Measurements from ENCODE around the gene UBTF.
"Not testable (repeated sequence)": the region's sequence is repeated elsewhere in the genome, so short reads cannot be mapped to it uniquely, and the experiment has no call there.

The UBTF gene

DNA sequence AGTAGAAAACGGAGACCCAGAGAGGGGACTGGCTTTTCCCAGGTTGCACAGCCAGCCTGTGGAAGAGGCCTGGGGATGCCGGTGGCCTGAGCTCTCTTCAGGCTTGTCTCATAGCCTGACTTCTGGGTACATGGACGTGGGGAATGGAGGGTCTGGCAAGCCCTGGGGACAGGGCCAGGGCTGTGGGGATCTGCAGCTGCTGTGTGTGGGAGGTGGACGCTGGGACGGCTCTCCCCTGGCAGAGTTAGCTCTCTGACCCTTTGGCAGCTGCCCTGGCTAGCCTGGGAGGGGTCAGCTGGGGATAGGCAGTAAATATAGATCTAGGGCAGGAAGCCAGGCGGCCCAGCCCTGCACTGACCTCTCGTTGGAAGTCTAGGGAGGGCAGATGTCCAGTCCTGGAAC, 28.0 kb upstream of the UBTF start:
- Histone ChIP-seq H2AFZ (ENCODE audit: low read length) (no peak overlapping the region), H3K36me3 (ENCODE audit: insufficient read depth, low read length) (no peaks in the 10 kb centered on the region), H3K27ac (ENCODE audit: low read depth, low read length, poor library complexity, severe bottlenecking) (no peak overlapping the region), H3K27me3 (ENCODE audit: insufficient read depth, low read length) (no peaks in the 10 kb centered on the region; the same call in 1 of the 2 replicates), H3K9me2 (ENCODE audit: low read depth, low read length) (no peaks in the 10 kb centered on the region), H3F3A (ENCODE audit: insufficient read depth, low read length) (no peaks in the 10 kb centered on the region), H3K9me3 (ENCODE audit: low read length) (no peaks in the 10 kb centered on the region), H3K79me2 (ENCODE audit: insufficient read depth, low read length) (no peaks in the 10 kb centered on the region), H3K4me1 (ENCODE audit: insufficient read depth, low read length, severe bottlenecking) (no peaks in the 10 kb centered on the region), H3K9ac (ENCODE audit: low read length) (no peak overlapping the region), H4K20me1 (ENCODE audit: insufficient read depth, low read length) (no peaks in the 10 kb centered on the region), H3K4me2 (ENCODE audit: low read length) (no peak overlapping the region), H3K4me3 (ENCODE audit: low read depth, low read length, poor library complexity, severe bottlenecking) (no peak overlapping the region)
- TF ChIP-seq EZH2 (IDR thresholded peaks at IDR 0.05; ENCODE audit: borderline replicate concordance, low read length): no peak
- TF ChIP-seq, protein P1, sequence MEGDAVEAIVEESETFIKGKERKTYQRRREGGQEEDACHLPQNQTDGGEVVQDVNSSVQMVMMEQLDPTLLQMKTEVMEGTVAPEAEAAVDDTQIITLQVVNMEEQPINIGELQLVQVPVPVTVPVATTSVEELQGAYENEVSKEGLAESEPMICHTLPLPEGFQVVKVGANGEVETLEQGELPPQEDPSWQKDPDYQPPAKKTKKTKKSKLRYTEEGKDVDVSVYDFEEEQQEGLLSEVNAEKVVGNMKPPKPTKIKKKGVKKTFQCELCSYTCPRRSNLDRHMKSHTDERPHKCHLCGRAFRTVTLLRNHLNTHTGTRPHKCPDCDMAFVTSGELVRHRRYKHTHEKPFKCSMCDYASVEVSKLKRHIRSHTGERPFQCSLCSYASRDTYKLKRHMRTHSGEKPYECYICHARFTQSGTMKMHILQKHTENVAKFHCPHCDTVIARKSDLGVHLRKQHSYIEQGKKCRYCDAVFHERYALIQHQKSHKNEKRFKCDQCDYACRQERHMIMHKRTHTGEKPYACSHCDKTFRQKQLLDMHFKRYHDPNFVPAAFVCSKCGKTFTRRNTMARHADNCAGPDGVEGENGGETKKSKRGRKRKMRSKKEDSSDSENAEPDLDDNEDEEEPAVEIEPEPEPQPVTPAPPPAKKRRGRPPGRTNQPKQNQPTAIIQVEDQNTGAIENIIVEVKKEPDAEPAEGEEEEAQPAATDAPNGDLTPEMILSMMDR (IDR thresholded peaks at IDR 0.05; ENCODE audit: low read length): no peak

DNA sequence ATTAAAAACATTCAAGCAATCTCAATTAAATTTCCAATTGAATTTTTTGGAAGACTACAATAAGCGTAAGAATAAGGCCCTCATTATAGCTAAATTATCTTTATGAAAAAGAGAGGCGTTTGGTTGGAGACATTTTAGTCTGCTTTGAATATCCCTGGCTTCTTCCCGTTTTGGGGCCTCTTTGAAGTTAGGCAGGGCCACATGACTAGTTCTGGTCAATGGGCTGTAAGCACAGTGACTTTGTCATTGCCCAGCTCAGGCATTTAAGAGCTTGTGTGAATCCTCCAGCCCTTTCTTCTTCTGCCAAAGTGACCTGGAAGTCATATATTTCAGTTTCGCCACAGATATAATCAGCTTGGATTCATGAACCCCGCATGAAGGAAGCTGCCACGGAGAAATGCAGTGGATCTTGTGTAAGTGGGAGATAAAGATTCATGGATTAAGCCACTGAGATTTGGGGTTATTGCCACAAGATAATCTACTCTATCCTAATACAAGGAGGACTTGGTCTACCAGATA, 21.7 kb upstream of the UBTF start:
- H3F3A ChIP-seq (ENCODE audit: insufficient read depth, low read length): no peaks in the 10 kb centered on the region
- no peak for TF ChIP-seq EZH2 (IDR thresholded peaks at IDR 0.05; ENCODE audit: borderline replicate concordance, low read length)
- TF ChIP-seq, protein P1 (IDR thresholded peaks at IDR 0.05; ENCODE audit: low read length): no peak
- no peak overlapping the region for H2AFZ ChIP-seq (ENCODE audit: low read length)
- H3K27me3 ChIP-seq (ENCODE audit: insufficient read depth, low read length): peaks cover 8% of the 10 kb centered on the region; the same call in 1 of the 2 replicates
- no peak overlapping the region for H3K4me2 ChIP-seq (ENCODE audit: low read length)
- H4K20me1 ChIP-seq (ENCODE audit: insufficient read depth, low read length): no peaks in the 10 kb centered on the region
- H3K9me2 ChIP-seq (ENCODE audit: low read depth, low read length): no peaks in the 10 kb centered on the region
- H3K4me1 ChIP-seq (ENCODE audit: insufficient read depth, low read length, severe bottlenecking): no peaks in the 10 kb centered on the region
- no peak overlapping the region for H3K27ac ChIP-seq (ENCODE audit: low read depth, low read length, poor library complexity, severe bottlenecking)
- no peaks in the 10 kb centered on the region for H3K79me2 ChIP-seq (ENCODE audit: insufficient read depth, low read length)
- no peak overlapping the region for H3K9ac ChIP-seq (ENCODE audit: low read length)
- no peaks in the 10 kb centered on the region for H3K9me3 ChIP-seq (ENCODE audit: low read length)
- H3K4me3 ChIP-seq (ENCODE audit: low read depth, low read length, poor library complexity, severe bottlenecking): no peak overlapping the region
- no peaks in the 10 kb centered on the region for H3K36me3 ChIP-seq (ENCODE audit: insufficient read depth, low read length)

DNA sequence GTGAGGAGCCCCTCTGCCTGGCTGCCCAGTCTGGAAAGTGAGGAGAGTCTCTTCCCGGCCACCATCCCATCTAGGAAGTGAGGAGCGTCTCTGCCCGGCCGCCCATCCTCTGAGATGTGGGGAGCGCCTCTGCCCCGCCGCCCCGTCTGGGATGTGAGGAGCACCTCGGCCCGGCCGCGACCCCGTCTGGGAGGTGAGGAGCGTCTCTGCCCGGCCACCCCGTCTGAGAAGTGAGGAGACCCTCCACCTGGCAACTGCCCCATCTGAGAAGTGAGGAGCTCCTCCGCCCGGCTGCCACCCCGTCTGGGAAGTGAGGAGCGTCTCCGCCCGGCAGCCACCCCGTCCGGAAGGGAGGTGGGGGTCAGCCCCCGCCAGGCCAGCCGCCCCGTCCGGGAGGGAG, 18.4 kb upstream of the UBTF start:
- H3K27me3 ChIP-seq (ENCODE audit: insufficient read depth, low read length); H4K20me1 ChIP-seq (ENCODE audit: insufficient read depth, low read length); H3K36me3 ChIP-seq (ENCODE audit: insufficient read depth, low read length); H3K79me2 ChIP-seq (ENCODE audit: insufficient read depth, low read length); H3K27ac ChIP-seq (ENCODE audit: low read depth, low read length, poor library complexity, severe bottlenecking); H3K9me3 ChIP-seq (ENCODE audit: low read length); H3K9me2 ChIP-seq (ENCODE audit: low read depth, low read length); H2AFZ ChIP-seq (ENCODE audit: low read length); H3K4me3 ChIP-seq (ENCODE audit: low read depth, low read length, poor library complexity, severe bottlenecking); H3K4me1 ChIP-seq (ENCODE audit: insufficient read depth, low read length, severe bottlenecking); H3K4me2 ChIP-seq (ENCODE audit: low read length); H3K9ac ChIP-seq (ENCODE audit: low read length); H3F3A ChIP-seq (ENCODE audit: insufficient read depth, low read length): not testable (repeated sequence)

DNA sequence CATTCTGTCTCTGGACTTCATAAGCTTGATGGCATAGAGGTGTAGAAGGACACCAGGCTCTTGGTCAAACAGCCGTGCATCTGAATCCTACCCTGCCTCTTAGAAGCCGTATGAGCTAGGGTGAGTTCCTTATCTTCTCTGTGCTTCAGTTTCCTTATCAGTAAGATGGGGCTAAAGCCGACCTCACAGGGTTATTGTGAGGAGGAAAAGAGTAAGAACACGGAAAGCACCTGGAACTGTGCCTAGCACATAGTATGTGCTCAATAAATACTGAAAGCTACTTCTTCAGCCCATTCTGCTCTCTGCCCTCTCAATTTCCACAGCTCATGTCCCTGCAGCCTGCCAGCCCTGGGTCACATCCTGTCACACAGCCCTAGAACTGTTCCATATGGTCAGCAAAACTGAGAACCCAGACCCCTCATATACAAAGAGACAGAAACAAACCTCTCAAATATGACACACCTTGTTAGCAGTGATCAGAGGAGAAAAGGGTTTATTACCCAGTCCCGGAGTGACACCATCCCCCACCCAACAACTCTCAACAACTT, 17.0 kb upstream of the UBTF start:
- H3K27me3 ChIP-seq (ENCODE audit: insufficient read depth, low read length): peaks cover 8% of the 10 kb centered on the region; the same call in 1 of the 2 replicates
- no peak overlapping the region for H3K9ac ChIP-seq (ENCODE audit: low read length)
- no peaks in the 10 kb centered on the region for H3K4me1 ChIP-seq (ENCODE audit: insufficient read depth, low read length, severe bottlenecking)
- H4K20me1 ChIP-seq (ENCODE audit: insufficient read depth, low read length): no peaks in the 10 kb centered on the region
- no peak for TF ChIP-seq EZH2 (IDR thresholded peaks at IDR 0.05; ENCODE audit: borderline replicate concordance, low read length)
- TF ChIP-seq, protein P1 (IDR thresholded peaks at IDR 0.05; ENCODE audit: low read length): no peak
- no peaks in the 10 kb centered on the region for H3K79me2 ChIP-seq (ENCODE audit: insufficient read depth, low read length)
- H3K4me2 ChIP-seq (ENCODE audit: low read length): no peak overlapping the region
- no peaks in the 10 kb centered on the region for H3K9me3 ChIP-seq (ENCODE audit: low read length)
- no peaks in the 10 kb centered on the region for H3K9me2 ChIP-seq (ENCODE audit: low read depth, low read length)
- no peak overlapping the region for H2AFZ ChIP-seq (ENCODE audit: low read length)
- no peaks in the 10 kb centered on the region for H3F3A ChIP-seq (ENCODE audit: insufficient read depth, low read length)
- H3K27ac ChIP-seq (ENCODE audit: low read depth, low read length, poor library complexity, severe bottlenecking): no peak overlapping the region
- H3K36me3 ChIP-seq (ENCODE audit: insufficient read depth, low read length): no peaks in the 10 kb centered on the region
- no peak overlapping the region for H3K4me3 ChIP-seq (ENCODE audit: low read depth, low read length, poor library complexity, severe bottlenecking)
